K562 (cell line): ENCODE data around the gene PSRC1. TPM values are rescaled to one million over a fixed set of nuclear protein-coding genes. Genes with fewer than 3 reads are reported as not detected.

ENCODE experiments used
- ELK3 ChIP-seq: fragments of 450-650 bp; formaldehyde crosslinking; IDR thresholded peaks from 2 replicates; pipeline ENCODE4 v1.4.0; 2020; ENCODE audit warnings: mild to moderate bottlenecking
- HOXB6 ChIP-seq: fragments of 250-450 bp; sonication (Bioruptor Pico); IDR thresholded peaks from 2 replicates; pipeline ENCODE4 v1.5.1; 2022; ENCODE audit warnings: mild to moderate bottlenecking, borderline replicate concordance
- PHB ChIP-seq: fragments of 250-450 bp; sonication (Bioruptor Pico); IDR thresholded peaks from 2 replicates; pipeline ENCODE4 v1.5.0; 2021
- SRSF3 ChIP-seq: fragments of 200-400 bp; formaldehyde crosslinking; IDR thresholded peaks from 2 replicates; pipeline ENCODE4 v1.6.1; 2016; ENCODE audit warnings: mild to moderate bottlenecking, low read length, moderate library complexity; ENCODE audit not compliant: insufficient read depth
- TCF3 ChIP-seq: sonication (generic); formaldehyde crosslinking; IDR thresholded peaks from 2 replicates; pipeline ENCODE4 v1.4.0; 2020; ENCODE audit warnings: mild to moderate bottlenecking, missing genetic modification reagents
- TOE1 ChIP-seq, 2 experiments: fragments of 450-650 bp in 1 of 2; sonication (generic) in 1 of 2; formaldehyde crosslinking in 1 of 2; IDR thresholded peaks; 2 replicates each; pipeline versions ENCODE4 v1.7.1 to v1.8.0; 2016 to 2022; ENCODE audit warnings: borderline replicate concordance in 2 of 2, mild to moderate bottlenecking in 2 of 2, antibody characterized with exemption in 1 of 2, inconsistent platforms in 1 of 2, low read depth in 1 of 2, missing genetic modification reagents in 1 of 2, moderate library complexity in 1 of 2
- ZNF121 ChIP-seq: sonication (generic); formaldehyde crosslinking; conservative IDR thresholded peaks from 2 replicates; pipeline ENCODE4 v1.8.0; 2022; ENCODE audit warnings: missing genetic modification reagents
- polyA plus RNA-seq, 8 experiments: library from polyadenylated mRNA; depleted of rRNA in 4 of 8; stranded (reverse) in 5 of 8; unstranded in 3 of 8; fragments of >200 nt; fragmentation: Nextera tagmentation in 2 of 8; fragmentation: Illumina TruSeq in 1 of 8; extraction: Ambion mirVana in 2 of 8; extraction: Trizol in 1 of 8; gene quantifications; 2 replicates each; pipeline versions ENCODE4 v1.2.1 to v1.2.3, GENCODE V29; 2011 to 2014; ENCODE audit warnings: inconsistent platforms in 1 of 8, missing spikeins in 1 of 8
- total RNA-seq, 7 experiments: library from RNA; depleted of rRNA in 6 of 7; stranded (reverse); fragments of >200 nt in 6 of 7; fragmentation: Illumina TruSeq in 2 of 7; extraction: Trizol in 2 of 7; gene quantifications; 2 replicates each; pipeline versions ENCODE4 v1.2.1 to v1.2.3, GENCODE V29; 2011 to 2021; ENCODE audit warnings: low replicate concordance in 1 of 7
- TF ChIP-seq, protein P1 (sequence below): fragments of 250-450 bp; sonication (Bioruptor Pico); IDR thresholded peaks from 2 replicates; pipeline ENCODE4 v1.4.0; 2020; ENCODE audit warnings: mild to moderate bottlenecking, moderate library complexity
- TF ChIP-seq, protein P2 (sequence below), 2 experiments: fragments of 450-650 bp in 1 of 2; sonication (generic) in 1 of 2; formaldehyde crosslinking in 1 of 2; IDR thresholded peaks; 2 replicates each; pipeline versions ENCODE4 v1.7.1 to v1.9.0; 2016 to 2022; ENCODE audit warnings: inconsistent platforms in 1 of 2, mild to moderate bottlenecking in 1 of 2, missing genetic modification reagents in 1 of 2
- TF ChIP-seq, protein P3 (sequence below), 2 experiments: IDR thresholded peaks; 2 replicates each; pipeline ENCODE4 v1.6.1; 2012; ENCODE audit warnings: improper control_type of control experiment in 2 of 2, low read depth in 2 of 2, low read length in 2 of 2, borderline replicate concordance in 1 of 2

Gene PSRC1
- total and polyA plus RNA-seq, 9 of the 15 experiments (the other 6 are each of a cell fraction or from before 2014, with no cell fraction given) = 6.5 to 65.2 (median 39.3) TPM

DNA sequence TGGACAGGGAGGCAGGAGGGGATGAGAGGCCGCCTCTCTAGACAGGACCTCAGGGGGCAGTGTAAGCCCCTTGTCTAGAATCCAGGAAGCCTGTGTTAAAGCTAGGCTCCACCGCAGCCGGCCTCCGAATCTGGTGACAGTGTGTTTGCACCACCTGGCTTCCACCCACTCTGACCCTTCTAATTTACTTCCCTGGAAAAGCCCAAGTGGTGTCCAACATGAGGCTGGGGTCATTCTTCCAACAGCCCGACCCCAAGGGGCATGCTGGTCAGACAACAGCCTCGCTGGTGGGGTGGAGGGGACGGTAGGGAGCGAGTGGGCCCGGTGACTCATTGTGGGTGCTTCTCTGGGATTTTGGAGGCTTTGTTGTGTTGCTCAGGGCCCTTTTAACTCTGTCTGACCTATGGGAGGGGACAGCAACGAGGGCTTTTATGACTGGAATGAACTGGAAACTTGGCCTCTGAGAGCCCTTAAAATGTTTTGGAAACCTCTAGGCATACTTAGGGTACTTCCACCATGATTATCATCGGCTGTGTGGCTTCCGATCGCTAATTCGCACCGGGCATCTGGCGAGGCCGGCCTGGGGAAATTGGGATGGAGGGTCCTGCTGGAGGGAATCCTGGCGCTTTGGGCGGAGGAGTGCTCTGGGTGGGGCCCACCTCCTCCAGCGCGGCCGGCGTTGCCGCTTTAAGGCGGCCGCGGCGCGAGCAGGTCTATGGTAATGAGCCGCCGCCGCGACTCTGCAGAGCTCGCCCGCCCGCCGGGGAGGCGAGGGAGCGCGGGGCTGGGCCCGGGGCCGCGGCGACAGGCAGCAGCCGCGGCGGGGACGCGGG lies 33.9 kb downstream of the PSRC1 start, which contains the start of gene CELSR2 (continued):
- TF ChIP-seq, protein P1, sequence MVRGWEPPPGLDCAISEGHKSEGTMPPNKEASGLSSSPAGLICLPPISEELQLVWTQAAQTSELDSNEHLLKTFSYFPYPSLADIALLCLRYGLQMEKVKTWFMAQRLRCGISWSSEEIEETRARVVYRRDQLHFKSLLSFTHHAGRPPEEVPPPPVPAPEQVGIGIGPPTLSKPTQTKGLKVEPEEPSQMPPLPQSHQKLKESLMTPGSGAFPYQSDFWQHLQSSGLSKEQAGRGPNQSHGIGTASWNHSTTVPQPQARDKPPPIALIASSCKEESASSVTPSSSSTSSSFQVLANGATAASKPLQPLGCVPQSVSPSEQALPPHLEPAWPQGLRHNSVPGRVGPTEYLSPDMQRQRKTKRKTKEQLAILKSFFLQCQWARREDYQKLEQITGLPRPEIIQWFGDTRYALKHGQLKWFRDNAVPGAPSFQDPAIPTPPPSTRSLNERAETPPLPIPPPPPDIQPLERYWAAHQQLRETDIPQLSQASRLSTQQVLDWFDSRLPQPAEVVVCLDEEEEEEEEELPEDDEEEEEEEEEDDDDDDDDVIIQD (CRISPR knock-in tag) = no peak
- no peak for TF ChIP-seq SRSF3
- TF ChIP-seq, protein P2, sequence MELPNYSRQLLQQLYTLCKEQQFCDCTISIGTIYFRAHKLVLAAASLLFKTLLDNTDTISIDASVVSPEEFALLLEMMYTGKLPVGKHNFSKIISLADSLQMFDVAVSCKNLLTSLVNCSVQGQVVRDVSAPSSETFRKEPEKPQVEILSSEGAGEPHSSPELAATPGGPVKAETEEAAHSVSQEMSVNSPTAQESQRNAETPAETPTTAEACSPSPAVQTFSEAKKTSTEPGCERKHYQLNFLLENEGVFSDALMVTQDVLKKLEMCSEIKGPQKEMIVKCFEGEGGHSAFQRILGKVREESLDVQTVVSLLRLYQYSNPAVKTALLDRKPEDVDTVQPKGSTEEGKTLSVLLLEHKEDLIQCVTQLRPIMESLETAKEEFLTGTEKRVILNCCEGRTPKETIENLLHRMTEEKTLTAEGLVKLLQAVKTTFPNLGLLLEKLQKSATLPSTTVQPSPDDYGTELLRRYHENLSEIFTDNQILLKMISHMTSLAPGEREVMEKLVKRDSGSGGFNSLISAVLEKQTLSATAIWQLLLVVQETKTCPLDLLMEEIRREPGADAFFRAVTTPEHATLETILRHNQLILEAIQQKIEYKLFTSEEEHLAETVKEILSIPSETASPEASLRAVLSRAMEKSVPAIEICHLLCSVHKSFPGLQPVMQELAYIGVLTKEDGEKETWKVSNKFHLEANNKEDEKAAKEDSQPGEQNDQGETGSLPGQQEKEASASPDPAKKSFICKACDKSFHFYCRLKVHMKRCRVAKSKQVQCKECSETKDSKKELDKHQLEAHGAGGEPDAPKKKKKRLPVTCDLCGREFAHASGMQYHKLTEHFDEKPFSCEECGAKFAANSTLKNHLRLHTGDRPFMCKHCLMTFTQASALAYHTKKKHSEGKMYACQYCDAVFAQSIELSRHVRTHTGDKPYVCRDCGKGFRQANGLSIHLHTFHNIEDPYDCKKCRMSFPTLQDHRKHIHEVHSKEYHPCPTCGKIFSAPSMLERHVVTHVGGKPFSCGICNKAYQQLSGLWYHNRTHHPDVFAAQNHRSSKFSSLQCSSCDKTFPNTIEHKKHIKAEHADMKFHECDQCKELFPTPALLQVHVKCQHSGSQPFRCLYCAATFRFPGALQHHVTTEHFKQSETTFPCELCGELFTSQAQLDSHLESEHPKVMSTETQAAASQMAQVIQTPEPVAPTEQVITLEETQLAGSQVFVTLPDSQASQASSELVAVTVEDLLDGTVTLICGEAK (IDR thresholded peaks at IDR 0.05) = 0 out of 2 replicates have a peak, but pooled peaks have one; percentile 48
- TF ChIP-seq, protein P2 (CRISPR knock-in tag; IDR thresholded peaks at IDR 0.05) = no peak
- TF ChIP-seq, protein P3, sequence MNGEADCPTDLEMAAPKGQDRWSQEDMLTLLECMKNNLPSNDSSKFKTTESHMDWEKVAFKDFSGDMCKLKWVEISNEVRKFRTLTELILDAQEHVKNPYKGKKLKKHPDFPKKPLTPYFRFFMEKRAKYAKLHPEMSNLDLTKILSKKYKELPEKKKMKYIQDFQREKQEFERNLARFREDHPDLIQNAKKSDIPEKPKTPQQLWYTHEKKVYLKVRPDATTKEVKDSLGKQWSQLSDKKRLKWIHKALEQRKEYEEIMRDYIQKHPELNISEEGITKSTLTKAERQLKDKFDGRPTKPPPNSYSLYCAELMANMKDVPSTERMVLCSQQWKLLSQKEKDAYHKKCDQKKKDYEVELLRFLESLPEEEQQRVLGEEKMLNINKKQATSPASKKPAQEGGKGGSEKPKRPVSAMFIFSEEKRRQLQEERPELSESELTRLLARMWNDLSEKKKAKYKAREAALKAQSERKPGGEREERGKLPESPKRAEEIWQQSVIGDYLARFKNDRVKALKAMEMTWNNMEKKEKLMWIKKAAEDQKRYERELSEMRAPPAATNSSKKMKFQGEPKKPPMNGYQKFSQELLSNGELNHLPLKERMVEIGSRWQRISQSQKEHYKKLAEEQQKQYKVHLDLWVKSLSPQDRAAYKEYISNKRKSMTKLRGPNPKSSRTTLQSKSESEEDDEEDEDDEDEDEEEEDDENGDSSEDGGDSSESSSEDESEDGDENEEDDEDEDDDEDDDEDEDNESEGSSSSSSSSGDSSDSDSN (IDR thresholded peaks at IDR 0.05; ENCODE audit: borderline replicate concordance in 1 of 2, low read depth in 2 of 2, low read length in 2 of 2) = peak in 1 of 2 experiments; percentile 62; a peak in 1 of 4 replicates
- no peak for TF ChIP-seq TCF3 (CRISPR knock-in tag)
- TF ChIP-seq ZNF121 = no peak
- TF ChIP-seq ELK3 = no peak
- TF ChIP-seq HOXB6 (CRISPR knock-in tag) = no peak
- TF ChIP-seq PHB (CRISPR knock-in tag) = no peak
- TF ChIP-seq TOE1 (IDR thresholded peaks at IDR 0.05; ENCODE audit: borderline replicate concordance) = peak; percentile 90
- no peak for TF ChIP-seq TOE1 (CRISPR knock-in tag; IDR thresholded peaks at IDR 0.05; ENCODE audit: borderline replicate concordance, low read depth)
